ENCODE results near the gene KDM4B. TPM values are rescaled to one million over a fixed set of nuclear protein-coding genes. Genes with fewer than 3 reads are reported as not detected.

KDM4B gene
- total and polyA plus RNA-seq, 2 of the 8 experiments (the other 6 are each of a cell fraction or from before 2014, with no cell fraction given), result 12.0 to 31.9 TPM

DNA sequence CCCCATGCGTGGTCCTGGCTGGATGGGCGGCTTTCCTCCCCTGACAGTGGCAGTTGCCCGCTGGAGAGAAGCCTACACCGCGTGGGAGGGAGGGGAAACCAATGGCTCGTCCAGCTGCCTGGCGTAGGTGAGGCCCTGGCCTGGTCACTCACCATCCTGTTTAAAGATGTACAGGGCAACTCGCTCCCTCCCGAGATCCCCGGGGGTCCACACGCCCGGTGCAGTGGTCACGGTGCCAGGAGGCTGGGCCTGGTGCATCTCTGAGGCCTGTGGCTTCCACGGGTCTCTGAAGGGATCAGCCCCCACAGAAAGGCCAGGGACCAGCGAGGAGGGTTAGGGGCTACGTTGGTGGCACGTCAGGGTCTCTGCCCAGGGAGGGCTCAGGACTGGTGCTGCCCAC is 156.5 kb downstream of the KDM4B start:
- no peak overlapping the region for H3K4me2 ChIP-seq (ENCODE audit: insufficient read depth in 1 of 2, low read depth in 2 of 2, low read length in 2 of 2)

More for the DNA sequence above, 156.5 kb downstream of the KDM4B start:
- no peak overlapping the region for H3K14ac ChIP-seq (ENCODE audit: insufficient read length)
- H3K4ac ChIP-seq (replicated peaks; ENCODE audit: insufficient read length, low read depth, low read length), result no peak overlapping the region
- peak overlapping the region; percentile 60; the same call in 1 of the 2 replicates for H2AK5ac ChIP-seq (ENCODE audit: low read depth, low read length)
- H3K23me2 ChIP-seq (ENCODE audit: low read depth, low read length), result no peaks in the 10 kb centered on the region
- H2BK5ac ChIP-seq (ENCODE audit: low read depth, low read length), result peak overlapping the region; percentile 85
- no peak overlapping the region for H3K23ac ChIP-seq (ENCODE audit: insufficient read length)
- no peak overlapping the region for H2BK15ac ChIP-seq (ENCODE audit: low read length)
- peak overlapping the region; percentile 48; the same call in 1 of the 2 replicates for H3K18ac ChIP-seq (ENCODE audit: extremely low read depth, low read length)
- H3K56ac ChIP-seq (replicated peaks; ENCODE audit: insufficient read length, low read depth, low read length), result peak overlapping the region; percentile 32
- H3K79me1 ChIP-seq (ENCODE audit: low read depth, low read length), result 0 out of 2 replicates have a peak, but pooled peaks cover 3% of the 10 kb centered on the region
- FAIRE-seq (no peak), DNase-seq (ENCODE audit: low read depth in 1 of 2, low spot score in 2 of 2) (no peak)
- no peak overlapping the region for H2BK120ac ChIP-seq (replicated peaks; ENCODE audit: low read depth, low read length)
- no peaks in the 10 kb centered on the region for H3K79me2 ChIP-seq (ENCODE audit: control insufficient read depth in 1 of 2, insufficient read depth in 2 of 2, low read length in 2 of 2)
- H4K8ac ChIP-seq (ENCODE audit: extremely low read depth, insufficient read depth, low read length), result no peak overlapping the region
- ChIA-PET CTCF (ENCODE audit: partially characterized antibody) (interaction anchor here (1.0 to 1.4 kb wide), 6 partner anchors 10 to 76 kb away, joined by 3 to 4 read pairs (median 3); no protein-coding TSS in a partner anchor), POLR2A (ENCODE audit: partially characterized antibody) (no interaction called here)
- H4K5ac ChIP-seq (ENCODE audit: insufficient read length, low read depth, low read length), result no peak overlapping the region
- H3K27ac ChIP-seq (ENCODE audit: low read depth, low read length), result 0 out of 2 replicates have a peak overlapping the region, but pooled peaks have one; percentile 31
- TF ChIP-seq TAF1 (IDR thresholded peaks at IDR 0.05; ENCODE audit: low read depth, low read length), result no peak
- TF ChIP-seq SRF (IDR thresholded peaks at IDR 0.05; ENCODE audit: low read depth, low read length), result no peak
- TF ChIP-seq TCF12 (IDR thresholded peaks at IDR 0.05; ENCODE audit: low read depth, low read length), result no peak
- no peak for TF ChIP-seq SAP30 (IDR thresholded peaks at IDR 0.05; ENCODE audit: insufficient read depth, insufficient replicate concordance, low read length)
- TF ChIP-seq, protein P1, sequence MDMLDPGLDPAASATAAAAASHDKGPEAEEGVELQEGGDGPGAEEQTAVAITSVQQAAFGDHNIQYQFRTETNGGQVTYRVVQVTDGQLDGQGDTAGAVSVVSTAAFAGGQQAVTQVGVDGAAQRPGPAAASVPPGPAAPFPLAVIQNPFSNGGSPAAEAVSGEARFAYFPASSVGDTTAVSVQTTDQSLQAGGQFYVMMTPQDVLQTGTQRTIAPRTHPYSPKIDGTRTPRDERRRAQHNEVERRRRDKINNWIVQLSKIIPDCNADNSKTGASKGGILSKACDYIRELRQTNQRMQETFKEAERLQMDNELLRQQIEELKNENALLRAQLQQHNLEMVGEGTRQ (IDR thresholded peaks at IDR 0.05; ENCODE audit: low read length), result no peak
- no peak for TF ChIP-seq EGR1 (IDR thresholded peaks at IDR 0.05; ENCODE audit: borderline replicate concordance, low read depth, low read length)
- no peak for TF ChIP-seq RAD21 (IDR thresholded peaks at IDR 0.05 in 1 of 2, conservative IDR thresholded peaks at IDR 0.05 in 1 of 2; ENCODE audit: low read depth in 2 of 2, low read length in 2 of 2)
- no peak for TF ChIP-seq ASH2L (IDR thresholded peaks at IDR 0.05; ENCODE audit: low read length)
- no peaks in the 10 kb centered on the region for H3K9me3 ChIP-seq (ENCODE audit: insufficient read depth in 2 of 2, low read depth in 1 of 2, low read length in 1 of 2)
- 84% methylated on average over 10 of the region's 17 CpGs; no CpG with 5 or more reads in 1 of the 2 experiments for WGBS, 2 experiments (ENCODE audit: extremely low coverage in 1 of 2, insufficient coverage in 1 of 2, insufficient read length in 1 of 2, insufficient replicate concordance in 2 of 2, low coverage in 1 of 2, low lambda C conversion rate in 2 of 2, missing lambda C conversion rate in 1 of 2)
- H3K4me1 ChIP-seq (replicated peaks in 1 of 4; ENCODE audit: control insufficient read depth in 3 of 4, insufficient read depth in 4 of 4, low read length in 3 of 4), result peaks cover 5 to 53% (median 42%) of the 10 kb centered on the region in 4 experiments
- no peak overlapping the region for H3K4me3 ChIP-seq (ENCODE audit: extremely low read depth in 1 of 4, insufficient read depth in 2 of 4, low read depth in 3 of 4, low read length in 4 of 4)
- no peak overlapping the region for H3K9ac ChIP-seq (replicated peaks in 1 of 4; ENCODE audit: extremely low read depth in 1 of 4, low read depth in 3 of 4, low read length in 3 of 4)
- peak overlapping the region; percentile 89 for H4K91ac ChIP-seq (replicated peaks; ENCODE audit: insufficient read length, low read length)
- no peaks in the 10 kb centered on the region for H3K27me3 ChIP-seq (replicated peaks in 1 of 4; ENCODE audit: control insufficient read depth in 3 of 4, extremely low read depth in 1 of 4, insufficient read depth in 3 of 4, low read length in 3 of 4)
- H3K36me3 ChIP-seq (ENCODE audit: control insufficient read depth in 2 of 4, insufficient read depth in 4 of 4, low read length in 3 of 4), result peaks cover 0 to 6% (median under 1%) of the 10 kb centered on the region in 4 experiments; a peak in 3 of 8 replicates
- H2BK20ac ChIP-seq (ENCODE audit: low read length), result 0 out of 2 replicates have a peak overlapping the region, but pooled peaks have one; percentile 72
- no peaks in the 10 kb centered on the region for H4K20me1 ChIP-seq (replicated peaks in 1 of 2; ENCODE audit: control insufficient read depth in 1 of 2, insufficient read depth in 2 of 2, low read length in 2 of 2)
- peak overlapping the region; percentile 81; the same call in 1 of the 2 replicates for H2BK12ac ChIP-seq (ENCODE audit: low read depth, low read length)
- no peak overlapping the region for H2AFZ ChIP-seq (ENCODE audit: low read length)
